ENCODE measurements around the gene C10orf62. TPM values are rescaled to one million over a fixed set of nuclear protein-coding genes. Genes with fewer than 3 reads are reported as not detected.

Gene C10orf62
- total and polyA plus RNA-seq, 9 of the 15 experiments (the other 6 are each of a cell fraction or from before 2014, with no cell fraction given), result not detected

DNA sequence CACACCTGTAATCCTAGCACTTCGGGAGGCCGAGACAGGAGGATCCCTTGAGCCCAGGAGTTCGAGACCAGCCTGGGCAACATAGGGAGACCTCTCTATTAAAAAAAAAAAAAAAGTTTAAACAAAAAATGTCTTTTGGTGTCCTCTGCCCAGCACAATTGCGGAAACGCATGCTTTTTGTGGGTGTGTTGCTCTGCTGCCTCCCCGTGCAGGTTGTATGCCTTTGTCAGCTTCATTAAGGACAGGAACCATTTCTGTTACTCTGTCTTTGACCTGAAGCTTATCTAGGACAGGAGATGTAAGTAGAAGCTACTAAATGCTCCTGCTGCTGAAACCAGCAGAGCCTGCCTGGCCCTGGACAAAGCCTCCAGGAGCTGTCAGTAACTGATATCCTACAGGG, 38.2 kb upstream of the C10orf62 start:
- no peak overlapping the region for H3K4me3 ChIP-seq
- ChIA-PET CTCF (ENCODE audit: low intra/inter-chr PET ratio) (no interaction called here), POLR2A (interaction anchor here (0.6 kb wide), 1 partner anchor 39 kb away, joined by 3 read pairs; no protein-coding TSS in a partner anchor)
- no peaks in the 10 kb centered on the region for H3K79me2 ChIP-seq (ENCODE audit: control insufficient read depth, insufficient read depth, low read length)
- H3K4me1 ChIP-seq (replicated peaks in 1 of 2; ENCODE audit: control insufficient read depth in 2 of 2, insufficient read depth in 2 of 2, low read length in 2 of 2), result no peaks in the 10 kb centered on the region; a peak in 2 of 5 replicates
- ATAC-seq (no peak), FAIRE-seq (peak; percentile 37), DNase-seq (ENCODE audit: extremely low read depth in 1 of 4, low spot score in 3 of 4) (no peak)
- in situ Hi-C loops (cut with MboI) (no loop called here), intact Hi-C loops (cut with micrococcal nuclease) (loop anchor here (5.0 kb wide), 2 partner anchors 89 to 144 kb away; no protein-coding TSS in a partner anchor)
- H4K20me1 ChIP-seq (replicated peaks; ENCODE audit: control insufficient read depth, insufficient read depth, low read length), result no peaks in the 10 kb centered on the region
- no peak overlapping the region for H3K9ac ChIP-seq (ENCODE audit: insufficient read depth in 1 of 2, low read depth in 2 of 2, low read length in 2 of 2)
- no peaks in the 10 kb centered on the region for H3K36me3 ChIP-seq (ENCODE audit: control insufficient read depth, insufficient read depth, low read length)
- no peaks in the 10 kb centered on the region for H3K9me1 ChIP-seq (ENCODE audit: control insufficient read depth, insufficient read depth, low read length)
- H3K4me2 ChIP-seq (ENCODE audit: insufficient read depth, low read length), result no peak overlapping the region
- H2AFZ ChIP-seq (ENCODE audit: low read depth, low read length), result no peak overlapping the region
- no peaks in the 10 kb centered on the region for H3K27me3 ChIP-seq (ENCODE audit: control insufficient read depth in 2 of 2, insufficient read depth in 2 of 2, low read length in 2 of 2)
- TF ChIP-seq SAFB (IDR thresholded peaks at IDR 0.05; ENCODE audit: borderline replicate concordance, low read depth, low read length) (no peak), MTA3 (IDR thresholded peaks at IDR 0.05; ENCODE audit: borderline replicate concordance) (no peak), TEAD2 (tag; IDR thresholded peaks at IDR 0.05) (no peak), KHSRP (IDR thresholded peaks at IDR 0.05) (no peak)
- TF ChIP-seq, protein P1, sequence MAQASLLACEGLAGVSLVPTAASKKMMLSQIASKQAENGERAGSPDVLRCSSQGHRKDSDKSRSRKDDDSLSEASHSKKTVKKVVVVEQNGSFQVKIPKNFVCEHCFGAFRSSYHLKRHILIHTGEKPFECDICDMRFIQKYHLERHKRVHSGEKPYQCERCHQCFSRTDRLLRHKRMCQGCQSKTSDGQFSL (CRISPR knock-in tag; IDR thresholded peaks at IDR 0.05), result no peak
- TF ChIP-seq, protein P1 (tag; IDR thresholded peaks at IDR 0.05), result no peak
- H3K27ac ChIP-seq (ENCODE audit: extremely low read depth, low read depth, low read length), result no peak overlapping the region
- WGBS (ENCODE audit: insufficient coverage, low coverage, missing lambda C conversion rate), result 35% methylated on average over 3 of the region's 6 CpGs
- no peaks in the 10 kb centered on the region for H3K9me3 ChIP-seq (replicated peaks; ENCODE audit: control insufficient read depth, insufficient read depth, low read depth, low read length)
- no TSS peak for BruUV-seq (replicated peaks)

All from K562 (cell line).